HL-60 (cell line): ENCODE results near the gene KCNH8.

Source experiments
- CTCF ChIP-seq: IDR thresholded peaks from one replicate; pipeline ENCODE4 v1.5.1; 2011; ENCODE audit warnings: low read length, control low read depth, inconsistent platforms; ENCODE audit not compliant: insufficient read depth
- TF ChIP-seq, protein P1 (sequence below): IDR thresholded peaks from 2 replicates; pipeline ENCODE4 v1.6.1; 2012; ENCODE audit warnings: low read depth; ENCODE audit not compliant: insufficient replicate concordance

DNA sequence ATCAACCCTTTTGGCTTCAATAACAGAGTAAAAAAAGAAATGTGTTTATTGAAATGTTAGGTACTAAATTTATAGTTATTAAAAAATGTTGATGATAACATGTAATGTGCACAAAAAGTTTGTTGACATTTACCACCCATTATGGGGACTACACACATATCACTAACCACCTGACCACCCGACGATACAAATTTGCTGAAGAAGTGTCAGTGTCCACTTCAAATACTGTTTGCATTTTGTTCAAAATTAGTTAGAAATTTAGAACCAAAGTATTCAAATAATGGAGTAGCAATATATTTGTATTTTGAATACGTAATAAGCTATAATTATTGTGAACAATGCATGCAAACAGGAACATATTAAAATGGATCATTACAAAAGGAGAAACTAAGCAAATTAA, 54.4 kb downstream of the KCNH8 start:
- TF ChIP-seq CTCF: no peak
- TF ChIP-seq, protein P1, sequence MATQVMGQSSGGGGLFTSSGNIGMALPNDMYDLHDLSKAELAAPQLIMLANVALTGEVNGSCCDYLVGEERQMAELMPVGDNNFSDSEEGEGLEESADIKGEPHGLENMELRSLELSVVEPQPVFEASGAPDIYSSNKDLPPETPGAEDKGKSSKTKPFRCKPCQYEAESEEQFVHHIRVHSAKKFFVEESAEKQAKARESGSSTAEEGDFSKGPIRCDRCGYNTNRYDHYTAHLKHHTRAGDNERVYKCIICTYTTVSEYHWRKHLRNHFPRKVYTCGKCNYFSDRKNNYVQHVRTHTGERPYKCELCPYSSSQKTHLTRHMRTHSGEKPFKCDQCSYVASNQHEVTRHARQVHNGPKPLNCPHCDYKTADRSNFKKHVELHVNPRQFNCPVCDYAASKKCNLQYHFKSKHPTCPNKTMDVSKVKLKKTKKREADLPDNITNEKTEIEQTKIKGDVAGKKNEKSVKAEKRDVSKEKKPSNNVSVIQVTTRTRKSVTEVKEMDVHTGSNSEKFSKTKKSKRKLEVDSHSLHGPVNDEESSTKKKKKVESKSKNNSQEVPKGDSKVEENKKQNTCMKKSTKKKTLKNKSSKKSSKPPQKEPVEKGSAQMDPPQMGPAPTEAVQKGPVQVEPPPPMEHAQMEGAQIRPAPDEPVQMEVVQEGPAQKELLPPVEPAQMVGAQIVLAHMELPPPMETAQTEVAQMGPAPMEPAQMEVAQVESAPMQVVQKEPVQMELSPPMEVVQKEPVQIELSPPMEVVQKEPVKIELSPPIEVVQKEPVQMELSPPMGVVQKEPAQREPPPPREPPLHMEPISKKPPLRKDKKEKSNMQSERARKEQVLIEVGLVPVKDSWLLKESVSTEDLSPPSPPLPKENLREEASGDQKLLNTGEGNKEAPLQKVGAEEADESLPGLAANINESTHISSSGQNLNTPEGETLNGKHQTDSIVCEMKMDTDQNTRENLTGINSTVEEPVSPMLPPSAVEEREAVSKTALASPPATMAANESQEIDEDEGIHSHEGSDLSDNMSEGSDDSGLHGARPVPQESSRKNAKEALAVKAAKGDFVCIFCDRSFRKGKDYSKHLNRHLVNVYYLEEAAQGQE: no peak
